ENCODE results near the gene RTL10. TPM values are rescaled to one million over a fixed set of nuclear protein-coding genes. Genes with fewer than 3 reads are reported as not detected.

Gene RTL10
- total RNA-seq, 2 experiments from 2014 or later = 11.5 to 13.5 TPM

DNA sequence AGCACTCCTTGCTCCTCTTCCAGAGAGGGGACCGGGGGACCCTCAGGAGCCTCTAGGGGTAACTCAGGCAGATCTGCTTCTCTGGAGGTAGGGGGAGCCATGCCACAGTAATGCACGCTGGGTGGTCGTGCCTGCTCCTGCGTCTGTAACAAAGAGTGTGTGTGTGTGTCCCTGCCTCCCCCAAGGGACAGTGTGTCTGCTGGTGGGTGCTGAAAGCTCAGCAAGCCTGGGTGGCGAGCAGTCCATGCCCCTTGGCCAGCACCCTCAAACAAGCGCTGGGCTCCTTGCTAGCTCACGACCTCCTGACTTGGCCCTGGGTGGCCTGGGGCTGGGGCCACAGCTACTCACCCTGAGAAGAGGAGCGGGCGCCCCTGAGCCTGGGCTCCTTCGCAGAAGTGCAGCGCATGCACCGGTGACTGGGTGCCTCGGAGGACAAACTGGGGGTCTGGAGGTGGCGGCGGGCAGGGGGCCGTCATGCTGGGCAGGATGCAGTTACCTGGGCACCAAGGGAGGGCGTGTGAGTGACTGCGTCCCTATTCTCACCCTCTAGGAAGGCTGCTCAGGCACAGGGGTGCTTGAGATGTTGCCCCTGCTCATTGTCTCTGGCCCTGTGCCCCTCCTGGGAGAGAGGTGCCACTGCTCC lies 33.7 kb downstream of the RTL10 start:
- CTCF ChIA-PET = no interaction called here
- no peaks in the 10 kb centered on the region for H3K27me3 Mint-ChIP-seq
- no peak for DNase-seq
- no peaks in the 10 kb centered on the region for H3K9me3 Mint-ChIP-seq
- POLR2A ChIA-PET = no interaction called here
- H3K36me3 Mint-ChIP-seq = no peaks in the 10 kb centered on the region
- H3K4me3 Mint-ChIP-seq = no peak overlapping the region
- intact Hi-C loops (cut with micrococcal nuclease) = no loop called here
- no peak overlapping the region for H3K27ac Mint-ChIP-seq
- H3K4me1 Mint-ChIP-seq (ENCODE audit: low read depth) = no peaks in the 10 kb centered on the region

GRCh38 chr22:19819911-19820879 lies 34.5 kb downstream of the RTL10 start:
- POLR2A ChIA-PET = no interaction called here
- intact Hi-C loops (cut with micrococcal nuclease) = no loop called here
- H3K4me3 Mint-ChIP-seq = no peak overlapping the region
- no peaks in the 10 kb centered on the region for H3K9me3 Mint-ChIP-seq
- no peaks in the 10 kb centered on the region for H3K27me3 Mint-ChIP-seq
- H3K4me1 Mint-ChIP-seq (ENCODE audit: low read depth) = no peaks in the 10 kb centered on the region
- H3K27ac Mint-ChIP-seq = no peak overlapping the region
- CTCF ChIA-PET = no interaction called here
- no peak for DNase-seq
- H3K36me3 Mint-ChIP-seq = no peaks in the 10 kb centered on the region

DNA sequence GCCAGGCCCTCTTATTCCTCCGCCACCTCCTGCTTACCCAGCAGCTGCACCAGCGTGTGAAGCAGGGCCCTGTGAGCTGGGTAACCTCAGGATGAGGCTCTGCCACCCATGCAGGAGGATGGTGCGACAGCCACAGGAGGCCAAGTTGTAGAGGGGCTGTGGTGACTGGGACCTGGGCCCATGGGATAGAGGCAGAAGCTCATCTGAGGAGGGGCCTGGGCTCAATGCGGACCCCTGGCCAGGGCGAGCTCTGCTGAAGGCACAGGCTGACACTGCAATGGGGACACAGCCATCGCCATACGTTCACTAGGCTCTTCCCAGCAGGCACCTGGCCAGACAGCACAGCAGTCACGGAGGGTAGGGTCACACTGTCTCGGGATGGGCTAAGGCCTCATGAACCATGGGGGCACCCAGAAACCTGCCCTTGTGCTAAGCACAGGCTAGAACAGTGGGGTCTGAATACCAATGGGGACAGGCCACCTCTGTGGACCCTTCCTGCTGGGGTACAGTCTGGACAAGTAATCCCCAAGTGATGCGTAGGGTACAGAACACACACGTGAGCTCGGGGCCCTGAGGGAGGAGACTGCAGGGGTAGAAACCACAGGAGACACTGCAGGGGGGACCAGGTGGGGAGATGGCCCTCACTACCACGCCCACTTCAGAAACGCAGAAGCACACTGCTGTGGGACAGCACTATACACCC lies 35.3 kb downstream of the RTL10 start:
- H3K9me3 Mint-ChIP-seq = no peaks in the 10 kb centered on the region
- H3K36me3 Mint-ChIP-seq = peaks cover 2% of the 10 kb centered on the region
- POLR2A ChIA-PET = no interaction called here
- H3K4me1 Mint-ChIP-seq (ENCODE audit: low read depth) = no peaks in the 10 kb centered on the region
- no peak for DNase-seq
- no peak overlapping the region for H3K4me3 Mint-ChIP-seq
- no peak overlapping the region for H3K27ac Mint-ChIP-seq
- no peaks in the 10 kb centered on the region for H3K27me3 Mint-ChIP-seq
- intact Hi-C loops (cut with micrococcal nuclease) = no loop called here
- CTCF ChIA-PET = no interaction called here

DNA sequence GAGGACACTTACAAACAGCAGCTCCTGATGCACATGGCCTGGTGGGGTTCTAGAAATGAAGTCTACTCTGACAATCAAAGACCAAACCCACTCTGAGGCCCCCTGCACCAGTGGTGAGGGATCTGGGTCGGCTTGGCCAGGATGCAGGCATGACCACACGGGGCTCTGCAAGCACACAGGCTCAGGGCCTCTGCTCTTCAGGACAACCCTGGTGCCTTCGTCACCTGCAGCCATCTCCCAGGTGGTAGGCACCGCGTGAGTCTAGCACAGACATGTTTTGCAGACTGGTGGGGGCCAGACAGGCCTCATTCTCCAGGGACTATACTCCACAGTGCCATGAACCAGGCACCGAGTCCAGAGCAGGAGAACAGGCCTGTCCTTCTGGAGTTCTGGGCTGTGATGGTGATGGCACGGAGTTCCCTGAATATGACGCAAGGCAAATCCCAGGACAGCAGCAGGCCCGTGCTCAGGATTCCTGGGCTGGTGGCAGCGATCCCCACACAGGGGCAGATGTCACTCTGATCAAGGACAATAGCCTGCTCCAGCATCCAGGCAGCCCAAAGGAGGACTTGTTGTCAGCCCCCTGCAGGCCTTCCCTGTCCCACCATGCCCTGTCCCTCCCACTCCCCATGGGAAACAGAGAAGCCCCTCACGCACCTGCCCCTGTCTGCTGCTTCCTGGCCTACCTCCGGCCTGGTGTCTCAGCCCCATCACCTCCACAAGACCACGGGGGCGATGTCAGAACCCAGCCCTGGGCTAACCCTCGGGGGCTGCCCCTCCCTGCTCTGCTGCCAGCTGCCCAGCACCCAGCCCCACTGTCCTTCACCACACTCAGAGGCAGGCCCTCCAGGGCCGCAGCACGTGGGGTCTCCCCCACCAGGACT lies 36.1 kb downstream of the RTL10 start:
- intact Hi-C loops (cut with micrococcal nuclease) = no loop called here
- DNase-seq = no peak
- no peak overlapping the region for H3K4me3 Mint-ChIP-seq
- no peaks in the 10 kb centered on the region for H3K4me1 Mint-ChIP-seq (ENCODE audit: low read depth)
- ChIA-PET POLR2A (no interaction called here), CTCF (no interaction called here)
- H3K36me3 Mint-ChIP-seq = peaks cover 3% of the 10 kb centered on the region
- no peak overlapping the region for H3K27ac Mint-ChIP-seq
- H3K9me3 Mint-ChIP-seq = no peaks in the 10 kb centered on the region
- H3K27me3 Mint-ChIP-seq = no peaks in the 10 kb centered on the region

GRCh38 chr22:19816372-19817119 lies 38.1 kb downstream of the RTL10 start:
- DNase-seq = no peak
- no peaks in the 10 kb centered on the region for H3K9me3 Mint-ChIP-seq
- H3K27me3 Mint-ChIP-seq = no peaks in the 10 kb centered on the region
- CTCF ChIA-PET = no interaction called here
- intact Hi-C loops (cut with micrococcal nuclease) = no loop called here
- POLR2A ChIA-PET = no interaction called here
- no peak overlapping the region for H3K27ac Mint-ChIP-seq
- no peak overlapping the region for H3K4me3 Mint-ChIP-seq
- H3K4me1 Mint-ChIP-seq (ENCODE audit: low read depth) = no peaks in the 10 kb centered on the region
- peaks cover 3% of the 10 kb centered on the region for H3K36me3 Mint-ChIP-seq

DNA sequence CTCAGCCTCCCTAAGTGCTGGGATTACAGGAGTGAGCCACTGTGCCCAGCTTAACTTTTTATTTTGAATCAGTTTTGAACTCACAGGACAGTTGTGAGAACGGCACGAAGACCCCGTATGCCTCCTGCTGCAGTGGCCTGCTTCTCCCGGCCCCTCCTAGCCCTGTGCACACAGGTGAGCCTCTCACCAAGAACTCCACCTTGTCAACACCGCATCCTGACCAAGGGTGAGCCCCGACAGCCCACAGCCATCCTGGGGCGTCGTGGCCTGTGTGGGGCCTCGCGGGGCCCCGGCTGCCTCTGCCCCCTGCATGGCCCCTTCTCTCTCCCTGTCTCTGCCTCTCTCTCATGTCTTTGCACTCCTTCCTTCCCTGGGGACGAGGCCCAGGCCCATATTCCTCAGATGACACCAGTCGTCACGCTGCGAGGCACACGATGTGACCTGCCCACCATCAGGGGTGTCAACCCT lies 38.8 kb downstream of the RTL10 start:
- DNase-seq = no peak
- ChIA-PET POLR2A (no interaction called here), CTCF (no interaction called here)
- no peaks in the 10 kb centered on the region for H3K27me3 Mint-ChIP-seq
- no peaks in the 10 kb centered on the region for H3K4me1 Mint-ChIP-seq (ENCODE audit: low read depth)
- H3K27ac Mint-ChIP-seq = no peak overlapping the region
- peaks cover 3% of the 10 kb centered on the region for H3K36me3 Mint-ChIP-seq
- no peak overlapping the region for H3K4me3 Mint-ChIP-seq
- intact Hi-C loops (cut with micrococcal nuclease) = no loop called here
- no peaks in the 10 kb centered on the region for H3K9me3 Mint-ChIP-seq

DNA sequence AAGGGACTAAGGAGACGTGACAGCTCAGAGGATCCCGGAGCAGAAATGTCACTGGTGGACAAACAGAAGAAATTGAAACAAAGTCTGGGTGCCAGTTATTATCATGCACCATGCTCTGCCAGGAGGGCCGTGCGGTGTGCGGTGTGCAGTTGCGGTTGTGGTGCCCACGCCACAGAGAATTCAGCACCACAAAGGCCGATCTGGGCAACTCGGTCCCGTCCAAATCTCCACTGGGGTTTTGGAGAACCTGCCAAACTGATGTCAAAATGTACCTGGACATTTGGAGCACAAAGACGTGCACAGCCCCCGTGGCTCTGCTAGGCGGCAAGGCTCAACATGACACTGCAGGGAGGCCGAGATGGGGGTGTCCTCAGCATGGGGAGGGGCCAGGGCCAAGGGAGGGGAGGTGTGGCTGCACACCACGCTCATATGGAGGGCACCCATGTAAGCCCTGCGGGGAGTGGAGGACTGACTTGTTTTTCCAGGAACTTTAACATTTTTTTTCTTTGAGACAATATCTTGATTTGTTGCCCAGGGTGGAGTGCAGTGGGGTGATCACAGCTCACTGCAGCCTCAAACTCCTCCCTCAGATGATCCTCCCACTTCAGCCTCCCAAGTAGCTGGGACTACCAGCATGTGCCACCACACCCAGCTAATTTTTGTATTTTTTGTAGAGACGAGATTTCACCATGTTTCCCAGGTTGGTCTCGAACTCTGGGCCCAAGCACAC lies 39.4 kb downstream of the RTL10 start:
- ChIA-PET CTCF (interaction anchor here (2.0 kb wide), 1 partner anchor 85 kb away, joined by 5 read pairs; no protein-coding TSS in a partner anchor), POLR2A (no interaction called here)
- H3K9me3 Mint-ChIP-seq = no peaks in the 10 kb centered on the region
- no peak for DNase-seq
- H3K27me3 Mint-ChIP-seq = no peaks in the 10 kb centered on the region
- no peak overlapping the region for H3K4me3 Mint-ChIP-seq
- H3K4me1 Mint-ChIP-seq (ENCODE audit: low read depth) = peaks cover 4% of the 10 kb centered on the region
- intact Hi-C loops (cut with micrococcal nuclease) = no loop called here
- no peak overlapping the region for H3K27ac Mint-ChIP-seq
- peaks cover 3% of the 10 kb centered on the region for H3K36me3 Mint-ChIP-seq

- intact Hi-C loops (cut with micrococcal nuclease) = no loop called here
- ChIA-PET POLR2A (no interaction called here), CTCF (interaction anchor here (2.0 kb wide), 1 partner anchor 84 kb away, joined by 5 read pairs; no protein-coding TSS in a partner anchor)
- Mint-ChIP-seq H3K4me1 (ENCODE audit: low read depth) (peaks cover 4% of the 10 kb centered on the region), H3K9me3 (no peaks in the 10 kb centered on the region), H3K36me3 (peaks cover 3% of the 10 kb centered on the region), H3K4me3 (no peak overlapping the region), H3K27ac (no peak overlapping the region), H3K27me3 (no peaks in the 10 kb centered on the region)
- DNase-seq = no peak
Observed at GRCh38 chr22:19814428-19814827, 40.2 kb downstream of the RTL10 start.

DNA sequence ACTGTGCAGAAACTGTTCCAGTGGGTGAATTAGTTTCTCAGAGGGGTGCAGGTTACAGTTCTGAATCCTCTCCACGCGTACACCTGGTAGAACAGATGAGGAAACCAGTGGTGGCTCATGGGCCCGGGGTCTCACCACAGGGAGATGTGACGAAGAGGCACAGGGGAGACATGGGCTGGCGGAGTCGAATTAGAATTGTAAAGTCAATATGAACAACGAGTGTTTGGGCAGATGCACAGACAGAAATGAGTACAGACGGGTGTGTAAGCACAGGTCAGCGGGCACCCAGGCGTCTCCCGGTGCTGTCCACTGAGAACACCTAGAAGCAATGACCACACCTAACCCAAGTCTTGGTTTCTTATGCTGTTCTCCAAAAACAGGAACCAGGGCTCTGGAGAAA lies 41.8 kb downstream of the RTL10 start:
- intact Hi-C loops (cut with micrococcal nuclease) = no loop called here
- Mint-ChIP-seq H3K27me3 (no peaks in the 10 kb centered on the region), H3K27ac (no peak overlapping the region), H3K36me3 (peaks cover 3% of the 10 kb centered on the region), H3K9me3 (no peaks in the 10 kb centered on the region), H3K4me3 (no peak overlapping the region), H3K4me1 (ENCODE audit: low read depth) (peaks cover 4% of the 10 kb centered on the region)
- no peak for DNase-seq
- ChIA-PET POLR2A (no interaction called here), CTCF (no interaction called here)

- DNase-seq = no peak
- H3K9me3 Mint-ChIP-seq = no peaks in the 10 kb centered on the region
- CTCF ChIA-PET = no interaction called here
Observed at GRCh38 chr22:19811811-19812771, 42.6 kb downstream of the RTL10 start.

More at GRCh38 chr22:19811811-19812771, 42.6 kb downstream of the RTL10 start:
- Mint-ChIP-seq H3K4me1 (ENCODE audit: low read depth) (peaks cover 4% of the 10 kb centered on the region), H3K27ac (no peak overlapping the region), H3K36me3 (peaks cover 3% of the 10 kb centered on the region), H3K27me3 (no peaks in the 10 kb centered on the region), H3K4me3 (no peak overlapping the region)
- intact Hi-C loops (cut with micrococcal nuclease) = no loop called here
- POLR2A ChIA-PET = no interaction called here
